NCI-H1417 treated with DMSO at 0.1 percent for 48 hours (cell line): Measurements from ENCODE around the gene AP3B1.

Experiments used
- DNase-seq: peaks from one replicate; lab custom pipeline; 2025; lab: John Stamatoyannopoulos, UW

The AP3B1 gene

GRCh38 chr5:78287833-78288232 is 6.7 kb downstream of the AP3B1 start:
- DNase-seq, result no peak

GRCh38 chr5:78287169-78287568 is 7.3 kb downstream of the AP3B1 start:
- DNase-seq, result no peak

- DNase-seq, result no peak
Measured at GRCh38 chr5:78286290-78286689, 8.2 kb downstream of the AP3B1 start.

- no peak for DNase-seq
Measured at GRCh38 chr5:78283802-78284201, 10.7 kb downstream of the AP3B1 start.

GRCh38 chr5:78283105-78283504 is 11.4 kb downstream of the AP3B1 start:
- no peak for DNase-seq

- no peak for DNase-seq
Measured at GRCh38 chr5:78280261-78280660, 14.2 kb downstream of the AP3B1 start.

GRCh38 chr5:78279194-78279593 is 15.3 kb downstream of the AP3B1 start:
- no peak for DNase-seq

GRCh38 chr5:78277715-78278114 is 16.8 kb downstream of the AP3B1 start:
- no peak for DNase-seq

GRCh38 chr5:78275998-78276543 is 18.4 kb downstream of the AP3B1 start:
- no peak for DNase-seq

GRCh38 chr5:78274540-78275197 is 19.8 kb downstream of the AP3B1 start:
- no peak for DNase-seq

GRCh38 chr5:78273436-78273835 is 21.1 kb downstream of the AP3B1 start:
- DNase-seq, result no peak

- no peak for DNase-seq
Measured at GRCh38 chr5:78271766-78272165, 22.7 kb downstream of the AP3B1 start.

GRCh38 chr5:78269088-78269703 is 25.3 kb downstream of the AP3B1 start:
- no peak for DNase-seq

GRCh38 chr5:78268356-78268755 is 26.1 kb downstream of the AP3B1 start:
- no peak for DNase-seq

- DNase-seq, result no peak
Measured at GRCh38 chr5:78265163-78265562, 29.3 kb downstream of the AP3B1 start.

GRCh38 chr5:78264600-78264999 is 29.9 kb downstream of the AP3B1 start:
- no peak for DNase-seq

- no peak for DNase-seq
Measured at GRCh38 chr5:78260771-78261170, 33.7 kb downstream of the AP3B1 start.

GRCh38 chr5:78253201-78253600 is 41.3 kb downstream of the AP3B1 start:
- no peak for DNase-seq

- DNase-seq, result no peak
Measured at GRCh38 chr5:78252715-78253114, 41.8 kb downstream of the AP3B1 start.

- DNase-seq, result no peak
Measured at GRCh38 chr5:78251663-78252284, 42.7 kb downstream of the AP3B1 start.

GRCh38 chr5:78245136-78245535 is 49.4 kb downstream of the AP3B1 start:
- no peak for DNase-seq

GRCh38 chr5:78243639-78244038 is 50.9 kb downstream of the AP3B1 start:
- DNase-seq, result no peak

- no peak for DNase-seq
Measured at GRCh38 chr5:78243091-78243490, 51.4 kb downstream of the AP3B1 start.
